NB4 (cell line): ENCODE measurements around the gene COL5A2.

ENCODE experiments used
- DNase-seq: peaks from one replicate; pipeline ENCODE4 v3.0.0; 2010; ENCODE audit warnings: low read depth
- H3K4me3 ChIP-seq: one replicate; pipeline ENCODE4 v1.5.1; 2011; ENCODE audit warnings: mild to moderate bottlenecking, low read depth, low read length, moderate library complexity
- MYC ChIP-seq: IDR thresholded peaks from 2 replicates; pipeline ENCODE4 v1.6.1; 2011; ENCODE audit warnings: low read depth, low read length
- POLR2A ChIP-seq: IDR thresholded peaks from 2 replicates; pipeline ENCODE4 v1.6.1; 2011; ENCODE audit warnings: mild to moderate bottlenecking; ENCODE audit not compliant: insufficient read length; ENCODE audit errors: extremely low read depth
- TF ChIP-seq, protein P1 (sequence below): IDR thresholded peaks from one replicate; pipeline ENCODE4 v1.5.1; 2012; ENCODE audit warnings: low read depth, low read length
- TF ChIP-seq, protein P2 (sequence below): IDR thresholded peaks from 2 replicates; pipeline ENCODE4 v1.6.1; 2011; ENCODE audit warnings: low read depth, low read length

Gene COL5A2

DNA sequence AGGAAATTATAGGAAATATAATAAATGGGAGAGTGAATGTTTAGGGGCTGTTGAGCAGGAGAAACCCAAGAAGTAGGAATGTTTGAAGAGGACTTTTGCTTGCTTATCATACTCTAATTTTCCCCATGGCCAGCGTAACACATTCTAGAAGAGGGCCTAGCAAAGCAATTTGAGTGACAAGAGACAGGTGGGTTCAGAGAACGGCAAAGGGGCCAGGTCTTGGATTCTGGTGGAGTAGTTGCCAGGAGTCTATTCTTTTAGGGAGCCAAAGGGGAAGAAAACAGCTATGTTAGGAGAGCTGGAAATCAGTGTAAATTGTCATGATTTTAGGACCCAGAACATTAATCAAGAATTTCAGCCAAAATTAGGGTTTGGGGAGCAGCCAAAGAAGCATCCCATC is 96.5 kb downstream of the COL5A2 start:
- H3K4me3 ChIP-seq: no peak overlapping the region
- TF ChIP-seq, protein P1, sequence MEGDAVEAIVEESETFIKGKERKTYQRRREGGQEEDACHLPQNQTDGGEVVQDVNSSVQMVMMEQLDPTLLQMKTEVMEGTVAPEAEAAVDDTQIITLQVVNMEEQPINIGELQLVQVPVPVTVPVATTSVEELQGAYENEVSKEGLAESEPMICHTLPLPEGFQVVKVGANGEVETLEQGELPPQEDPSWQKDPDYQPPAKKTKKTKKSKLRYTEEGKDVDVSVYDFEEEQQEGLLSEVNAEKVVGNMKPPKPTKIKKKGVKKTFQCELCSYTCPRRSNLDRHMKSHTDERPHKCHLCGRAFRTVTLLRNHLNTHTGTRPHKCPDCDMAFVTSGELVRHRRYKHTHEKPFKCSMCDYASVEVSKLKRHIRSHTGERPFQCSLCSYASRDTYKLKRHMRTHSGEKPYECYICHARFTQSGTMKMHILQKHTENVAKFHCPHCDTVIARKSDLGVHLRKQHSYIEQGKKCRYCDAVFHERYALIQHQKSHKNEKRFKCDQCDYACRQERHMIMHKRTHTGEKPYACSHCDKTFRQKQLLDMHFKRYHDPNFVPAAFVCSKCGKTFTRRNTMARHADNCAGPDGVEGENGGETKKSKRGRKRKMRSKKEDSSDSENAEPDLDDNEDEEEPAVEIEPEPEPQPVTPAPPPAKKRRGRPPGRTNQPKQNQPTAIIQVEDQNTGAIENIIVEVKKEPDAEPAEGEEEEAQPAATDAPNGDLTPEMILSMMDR: no peak
- no peak for DNase-seq

DNA sequence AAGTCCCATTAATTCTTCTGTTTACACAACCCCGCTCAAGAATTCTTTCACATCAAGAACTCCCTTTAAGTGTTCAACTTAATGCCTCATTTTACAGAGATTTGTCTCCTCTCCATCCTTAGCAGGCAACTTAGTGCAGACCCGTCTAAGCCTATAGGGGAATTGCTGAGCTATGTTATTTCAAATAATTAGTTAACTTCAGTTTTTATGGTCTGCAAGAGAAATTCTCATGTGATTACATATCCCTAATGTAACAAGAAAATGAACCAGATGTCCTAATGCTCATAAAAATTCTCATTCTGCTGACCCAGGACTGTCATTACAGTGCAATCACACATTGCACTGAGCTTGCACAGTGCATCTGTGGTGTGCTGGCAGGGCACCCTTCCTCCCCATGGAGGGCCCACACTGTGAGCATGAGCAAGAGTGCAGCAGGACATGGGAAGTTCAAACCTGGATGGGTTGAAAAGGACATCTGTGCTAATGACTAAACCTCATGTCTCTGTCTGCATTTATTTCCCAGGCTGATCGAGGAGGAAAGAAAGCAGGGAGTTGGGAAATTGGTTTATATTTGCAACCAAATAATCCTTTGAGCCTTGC is 97.1 kb downstream of the COL5A2 start:
- TF ChIP-seq, protein P2, sequence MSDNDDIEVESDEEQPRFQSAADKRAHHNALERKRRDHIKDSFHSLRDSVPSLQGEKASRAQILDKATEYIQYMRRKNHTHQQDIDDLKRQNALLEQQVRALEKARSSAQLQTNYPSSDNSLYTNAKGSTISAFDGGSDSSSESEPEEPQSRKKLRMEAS: no peak
- TF ChIP-seq, protein P1: no peak
- no peak for DNase-seq
- no peak overlapping the region for H3K4me3 ChIP-seq

DNA sequence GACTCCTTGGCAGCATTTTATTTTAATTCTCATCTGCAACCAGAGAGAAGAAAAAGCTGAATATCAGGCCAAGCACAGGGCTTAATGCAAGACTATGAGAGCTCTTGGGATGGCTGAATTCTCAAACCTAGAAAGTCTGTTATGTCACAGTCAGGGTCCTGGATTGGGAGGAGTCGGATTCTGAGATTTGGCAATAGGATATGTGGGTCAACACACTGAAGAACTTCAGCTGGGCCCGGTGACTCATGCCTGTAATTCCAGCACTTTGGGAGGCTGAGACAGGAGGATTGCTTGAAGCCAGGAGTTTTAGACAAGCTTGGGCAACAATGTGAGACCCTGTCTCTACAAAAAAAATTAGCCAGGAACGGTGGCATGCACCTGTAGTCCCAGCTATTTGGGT is 103.0 kb downstream of the COL5A2 start:
- TF ChIP-seq, protein P2: no peak
- TF ChIP-seq MYC (no peak), POLR2A (no peak)
- TF ChIP-seq, protein P1: no peak
- DNase-seq: no peak
- no peak overlapping the region for H3K4me3 ChIP-seq

DNA sequence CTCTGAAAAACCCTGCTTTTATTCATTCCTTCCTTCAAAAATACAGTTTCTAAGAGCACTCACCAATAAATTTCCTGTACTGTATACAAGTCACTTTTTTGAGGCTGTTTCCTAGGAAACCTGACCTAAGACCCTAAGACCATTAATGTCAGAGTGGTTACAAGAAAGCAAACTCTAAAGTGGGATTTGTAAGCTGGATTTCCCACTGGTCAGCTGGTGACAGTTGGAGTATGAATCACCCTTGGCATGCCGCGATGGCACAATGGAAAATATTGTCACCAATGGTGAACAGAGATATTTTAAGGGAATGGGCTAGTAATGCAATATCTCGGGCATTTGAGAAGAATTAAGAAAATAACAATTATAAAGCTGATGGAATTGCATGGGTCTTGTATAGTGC is 103.4 kb downstream of the COL5A2 start:
- no peak overlapping the region for H3K4me3 ChIP-seq
- no peak for DNase-seq
- no peak for TF ChIP-seq POLR2A
- TF ChIP-seq, protein P2: no peak
- no peak for TF ChIP-seq MYC
- TF ChIP-seq, protein P1: no peak

DNA sequence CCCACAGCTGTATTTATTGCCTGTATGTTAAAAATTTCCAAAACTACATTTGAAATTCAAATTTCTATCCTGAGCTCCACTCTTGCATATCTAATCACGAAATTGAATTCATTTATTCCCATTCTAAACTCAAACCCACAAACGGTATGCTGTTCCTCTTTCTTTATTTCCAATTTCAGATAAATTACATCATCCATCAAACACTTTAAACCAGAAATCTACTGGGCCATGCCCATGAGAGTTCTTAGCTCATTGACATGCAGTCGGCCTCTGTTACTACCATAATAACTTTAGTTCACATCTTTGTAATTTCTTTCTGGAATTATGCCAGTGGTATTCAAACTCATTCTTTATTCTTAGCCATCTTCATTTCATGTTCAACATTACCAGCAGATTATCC is 105.1 kb downstream of the COL5A2 start:
- TF ChIP-seq MYC (no peak), POLR2A (no peak)
- TF ChIP-seq, protein P2: no peak
- TF ChIP-seq, protein P1: no peak
- no peak overlapping the region for H3K4me3 ChIP-seq
- no peak for DNase-seq

DNA sequence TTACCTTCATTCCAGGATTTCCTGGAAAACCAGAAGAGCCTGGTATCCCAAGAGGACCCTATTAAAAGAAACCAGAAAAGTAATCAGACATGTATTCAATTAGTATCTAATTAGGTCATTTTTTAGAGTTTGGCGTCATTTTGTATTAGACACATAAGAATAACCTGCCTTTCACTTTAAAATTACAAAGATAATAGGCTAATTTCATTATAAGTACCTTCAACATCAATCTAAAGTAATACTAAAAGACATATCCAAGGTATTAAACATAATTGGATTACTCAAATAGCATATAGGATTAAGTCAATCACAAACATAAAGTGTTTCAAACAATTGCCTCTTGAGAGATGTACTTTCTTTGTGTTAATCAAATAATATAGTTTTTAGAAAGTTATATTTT is 107.5 kb downstream of the COL5A2 start:
- no peak for DNase-seq
- H3K4me3 ChIP-seq: no peak overlapping the region
- TF ChIP-seq, protein P1: no peak
- TF ChIP-seq, protein P2: no peak
- TF ChIP-seq MYC: no peak
- no peak for TF ChIP-seq POLR2A
